DND-41 (cell line): ENCODE data around the gene SHC2.

ENCODE experiments used
- CTCF ChIP-seq: IDR thresholded peaks from 2 replicates; pipeline ENCODE4 v1.5.1; 2012; ENCODE audit warnings: borderline replicate concordance, low read length, moderate library complexity, mild to moderate bottlenecking; ENCODE audit not compliant: poor library complexity, severe bottlenecking; ENCODE audit errors: extremely low read depth
- EZH2 ChIP-seq: IDR thresholded peaks from 3 replicates; pipeline ENCODE4 v1.6.1; 2012; ENCODE audit warnings: borderline replicate concordance, low read depth, mild to moderate bottlenecking, moderate library complexity, low read length, inconsistent platforms; ENCODE audit not compliant: severe bottlenecking

- no peak for TF ChIP-seq CTCF
- no peak for TF ChIP-seq EZH2
These were observed 26.5 kb downstream of the SHC2 start for GRCh38 chr19:434152-434960.
